Stomach (tissue), 4 donors: ENCODE measurements around the gene DCP1B.

Source experiments
- CTCF ChIP-seq, 7 experiments: fragments of 450-650 bp in 4 of 7; fragments of 200-600 bp in 3 of 7; sonication (generic) in 3 of 7; IDR thresholded peaks; one replicate each; pipeline ENCODE4 v1.5.1; 2016 to 2019; ENCODE audit warnings: antibody characterized with exemption in 7 of 7, control low read depth in 2 of 7, mild to moderate bottlenecking in 1 of 7
- POLR2A ChIP-seq, 4 donors: fragments of 450-650 bp; IDR thresholded peaks; one replicate each; pipeline ENCODE4 v1.6.1; 2016; ENCODE audit warnings: antibody characterized with exemption in 4 of 4, control low read depth in 2 of 4, mild to moderate bottlenecking in 1 of 4, moderate library complexity in 1 of 4
- POLR2AphosphoS5 ChIP-seq, 3 donors: sonication (generic); formaldehyde crosslinking; IDR thresholded peaks; one replicate each; pipeline ENCODE4 v1.6.1; 2016; ENCODE audit warnings: antibody characterized with exemption in 3 of 3

GRCh38 chr12:1934068-1934467 lies 70.2 kb downstream of the DCP1B start:
- TF ChIP-seq CTCF (IDR thresholded peaks at IDR 0.05): no peak
- TF ChIP-seq POLR2AphosphoS5 (IDR thresholded peaks at IDR 0.05): no peak
- TF ChIP-seq POLR2A (IDR thresholded peaks at IDR 0.05): no peak
